Osteoblast (primary cell): ENCODE data around the gene FAM234A. TPM values are rescaled to one million over a fixed set of nuclear protein-coding genes. Genes with fewer than 3 reads are reported as not detected.

Source experiments
- DNase-seq: peaks from one replicate; pipeline ENCODE4 v3.0.0; 2011; ENCODE audit warnings: low spot score, mixed read lengths; ENCODE audit not compliant: insufficient read length; ENCODE audit errors: missing footprints
- H2AFZ ChIP-seq: 2 replicates; pipeline ENCODE4 v1.6.0; 2011; ENCODE audit warnings: mild to moderate bottlenecking, low read length
- H3K27ac ChIP-seq: 2 replicates; pipeline ENCODE4 v1.5.1; 2011; ENCODE audit warnings: mild to moderate bottlenecking, low read depth, low read length, moderate library complexity
- H3K27me3 ChIP-seq: 2 replicates; pipeline ENCODE4 v1.6.0; 2012; ENCODE audit warnings: mild to moderate bottlenecking, control low read depth, inconsistent platforms, low read length, moderate library complexity; ENCODE audit not compliant: insufficient read depth
- H3K36me3 ChIP-seq: 2 replicates; pipeline ENCODE4 v1.5.1; 2011; ENCODE audit warnings: mild to moderate bottlenecking, low read length, control low read depth, moderate library complexity; ENCODE audit not compliant: insufficient read depth
- H3K4me1 ChIP-seq: 2 replicates; pipeline ENCODE4 v1.5.1; 2011; ENCODE audit warnings: mild to moderate bottlenecking, low read length, control low read depth, moderate library complexity; ENCODE audit not compliant: insufficient read depth
- H3K4me2 ChIP-seq: 2 replicates; pipeline ENCODE4 v1.6.0; 2011; ENCODE audit warnings: mild to moderate bottlenecking, low read length; ENCODE audit not compliant: insufficient read depth
- H3K4me3 ChIP-seq: fragments of 200-600 bp; sonication (generic); 3 replicates; pipeline ENCODE4 v1.5.1; 2012; ENCODE audit warnings: mild to moderate bottlenecking, low read length, inconsistent platforms; ENCODE audit not compliant: insufficient read depth
- H3K79me2 ChIP-seq: 2 replicates; pipeline ENCODE4 v1.6.0; 2012; ENCODE audit warnings: mild to moderate bottlenecking, low read length, control low read depth, inconsistent platforms; ENCODE audit not compliant: insufficient read depth
- H3K9me3 ChIP-seq: 2 replicates; pipeline ENCODE4 v1.5.1; 2011; ENCODE audit warnings: low read depth, low read length, control low read depth
- H4K20me1 ChIP-seq: 2 replicates; pipeline ENCODE4 v1.6.0; 2012; ENCODE audit warnings: mild to moderate bottlenecking, low read length, control low read depth; ENCODE audit not compliant: insufficient read depth
- CTCF ChIP-seq: IDR thresholded peaks from 2 replicates; pipeline ENCODE4 v1.5.1; 2011; ENCODE audit warnings: mild to moderate bottlenecking, low read depth, low read length, moderate library complexity; ENCODE audit errors: extremely low read depth
- total RNA-seq: library from RNA; depleted of rRNA; stranded (reverse); fragments of >200 nt; gene quantifications from 2 replicates; pipeline ENCODE4 v1.2.3, GENCODE V29; 2012

FAM234A gene
- total RNA-seq, 1 donor, result 113 TPM

GRCh38 chr16:275786-276232, 41.2 kb downstream of the FAM234A start, which contains the start of gene RGS11:
Gene RGS11 (minus strand): TSS chr16:275944. CDS start chr16:275911, 33 bp downstream.
- no peak within 1 kb of the TSS for H2AFZ ChIP-seq
- no peaks in the 10 kb centered on the region for H3K4me1 ChIP-seq
- H3K4me3 ChIP-seq, result no peak within 1 kb of the TSS
- TF ChIP-seq CTCF, result no peak
- no peaks in the 10 kb centered on the region for H3K9me3 ChIP-seq
- DNase-seq, result peak; percentile 91
- peaks cover 27% of the 10 kb centered on the region for H3K27me3 ChIP-seq
- no peaks in the 10 kb centered on the region for H3K36me3 ChIP-seq
- no peak within 1 kb of the TSS for H3K4me2 ChIP-seq
- H4K20me1 ChIP-seq, result no peaks in the 10 kb centered on the region
- H3K27ac ChIP-seq, result no peak within 1 kb of the TSS
- no peaks in the 10 kb centered on the region for H3K79me2 ChIP-seq

DNA sequence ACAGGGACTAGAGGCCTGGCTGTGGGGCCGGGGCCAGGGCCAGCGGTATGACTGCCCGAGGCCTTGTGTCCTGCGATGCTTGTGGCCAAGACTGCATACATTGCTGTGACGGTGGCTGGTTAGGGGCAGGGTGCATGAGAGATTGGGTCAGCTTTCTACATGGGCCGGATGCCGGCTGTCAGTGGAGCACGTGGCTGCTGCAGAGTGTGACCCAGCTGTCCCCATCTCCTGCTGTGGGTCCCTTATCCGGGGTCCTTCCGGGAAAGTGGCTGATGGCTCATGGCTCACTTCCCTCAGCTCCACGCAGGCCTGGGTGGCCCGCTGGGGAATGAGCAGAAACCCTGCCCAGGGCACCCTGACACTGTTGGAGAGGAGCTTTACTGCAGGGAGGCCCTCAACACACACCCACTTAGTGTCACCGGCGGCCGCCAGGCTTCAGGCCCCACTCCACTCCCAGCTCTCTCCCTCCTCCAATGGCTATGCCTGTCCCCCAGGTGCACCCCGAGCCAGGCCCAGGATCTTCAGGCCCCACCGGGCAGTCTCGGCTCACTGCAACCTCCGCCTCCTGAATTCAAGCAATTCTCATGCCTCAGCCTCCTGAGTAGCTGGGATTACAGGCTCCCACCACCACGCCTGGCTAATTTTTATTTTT, 41.9 kb downstream of the FAM234A start:
- H3K27ac ChIP-seq, result no peak overlapping the region
- H3K4me1 ChIP-seq, result no peaks in the 10 kb centered on the region
- no peaks in the 10 kb centered on the region for H4K20me1 ChIP-seq
- no peaks in the 10 kb centered on the region for H3K36me3 ChIP-seq
- no peak for TF ChIP-seq CTCF
- H3K4me3 ChIP-seq, result no peak overlapping the region
- DNase-seq, result no peak
- no peak overlapping the region for H2AFZ ChIP-seq
- H3K4me2 ChIP-seq, result no peak overlapping the region
- H3K27me3 ChIP-seq, result peaks cover 35% of the 10 kb centered on the region
- no peaks in the 10 kb centered on the region for H3K79me2 ChIP-seq
- no peaks in the 10 kb centered on the region for H3K9me3 ChIP-seq

DNA sequence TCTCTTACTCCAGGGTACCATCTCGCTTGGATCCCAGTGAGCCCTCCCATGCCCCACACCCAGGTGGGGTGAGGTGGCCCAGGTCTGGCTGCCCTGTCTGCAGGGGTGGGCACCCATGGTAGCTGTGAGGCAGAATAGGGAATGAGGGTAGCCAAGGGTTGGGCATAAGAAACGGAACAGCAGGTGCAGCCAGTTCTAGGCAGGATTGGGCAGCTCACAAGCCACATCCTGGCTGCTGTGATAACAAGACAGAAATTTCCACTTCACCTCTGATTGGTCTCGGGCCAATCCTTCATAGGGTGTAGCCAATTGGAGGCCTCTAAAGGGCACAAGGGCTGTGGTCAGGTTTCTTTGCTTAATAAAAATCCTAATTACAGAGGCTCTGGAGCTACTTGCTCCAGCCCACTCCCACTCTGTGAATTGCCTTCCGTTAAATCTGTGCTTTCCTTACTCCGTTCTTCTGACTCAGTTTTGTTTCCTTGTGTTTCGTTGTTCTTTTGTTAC, 44.3 kb downstream of the FAM234A start:
- Histone ChIP-seq H4K20me1 (no peaks in the 10 kb centered on the region), H3K79me2 (no peaks in the 10 kb centered on the region), H3K9me3 (no peaks in the 10 kb centered on the region), H2AFZ (no peak overlapping the region), H3K36me3 (no peaks in the 10 kb centered on the region), H3K4me1 (no peaks in the 10 kb centered on the region), H3K27ac (no peak overlapping the region), H3K4me3 (no peak overlapping the region), H3K27me3 (peaks cover 35% of the 10 kb centered on the region), H3K4me2 (no peak overlapping the region)
- TF ChIP-seq CTCF, result no peak
- DNase-seq, result peak; percentile 81

DNA sequence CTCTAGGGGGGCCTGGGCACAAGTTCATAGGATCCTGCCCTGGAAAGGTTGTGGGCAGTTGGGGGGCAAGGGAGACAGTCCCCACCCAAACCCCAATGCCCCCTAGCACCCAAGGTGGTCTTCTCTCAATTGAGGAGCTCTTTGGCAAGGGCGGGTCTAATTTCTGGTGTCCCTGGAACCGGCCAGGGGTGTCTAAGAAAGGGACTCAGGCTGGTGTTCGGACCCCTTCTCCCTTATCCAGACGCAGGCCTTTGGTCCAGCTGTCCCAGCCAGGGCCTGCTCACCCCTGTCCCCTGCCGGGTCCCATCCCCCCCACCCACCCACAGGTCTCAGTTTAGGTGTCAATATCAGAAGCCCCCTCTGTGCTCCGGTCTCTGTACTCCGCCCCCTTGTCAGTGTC, 44.9 kb downstream of the FAM234A start:
- Histone ChIP-seq H3K9me3 (no peaks in the 10 kb centered on the region), H2AFZ (no peak overlapping the region), H3K27me3 (peaks cover 30% of the 10 kb centered on the region), H3K4me3 (no peak overlapping the region), H3K4me1 (no peaks in the 10 kb centered on the region), H3K27ac (no peak overlapping the region), H3K79me2 (no peaks in the 10 kb centered on the region), H3K4me2 (no peak overlapping the region), H3K36me3 (no peaks in the 10 kb centered on the region), H4K20me1 (no peaks in the 10 kb centered on the region)
- DNase-seq, result peak; percentile 90
- no peak for TF ChIP-seq CTCF
